Activated naive CD4-positive, alpha-beta T cell treated with anti-CD3 and anti-CD28 coated beads, Interleukin-2, amount 50 U/mL, for 24 hours (primary cell): ENCODE data around the gene KRT26.
A peak's percentile ranks its signal among the peaks of the same experiment; 100 is the strongest.
"Not testable (repeated sequence)": the region's sequence is repeated elsewhere in the genome, so short reads cannot be mapped to it uniquely, and the experiment has no call there.

ENCODE experiments used
- H3K27ac Mint-ChIP-seq: one replicate; pipeline ENCODE4 v1.8.0; 2021; ENCODE audit warnings: mild to moderate bottlenecking, mixed read lengths
- H3K27me3 Mint-ChIP-seq: one replicate; pipeline ENCODE4 v1.8.0; 2021; ENCODE audit warnings: mixed read lengths
- H3K36me3 Mint-ChIP-seq: one replicate; pipeline ENCODE4 v1.8.0; 2021; ENCODE audit warnings: mixed read lengths
- H3K4me1 Mint-ChIP-seq: one replicate; pipeline ENCODE4 v1.8.0; 2021; ENCODE audit warnings: mixed read lengths
- H3K4me3 Mint-ChIP-seq: one replicate; pipeline ENCODE4 v1.8.0; 2021; ENCODE audit warnings: mild to moderate bottlenecking, mixed read lengths
- H3K9me3 Mint-ChIP-seq: one replicate; pipeline ENCODE4 v1.8.0; 2021; ENCODE audit warnings: mixed read lengths

Gene KRT26

GRCh38 chr17:40775945-40776344, 3.9 kb upstream of the KRT26 start:
- H3K4me3 Mint-ChIP-seq = no peak overlapping the region
- H3K36me3 Mint-ChIP-seq = no peaks in the 10 kb centered on the region
- H3K9me3 Mint-ChIP-seq = no peaks in the 10 kb centered on the region
- peaks cover 7% of the 10 kb centered on the region for H3K4me1 Mint-ChIP-seq
- H3K27ac Mint-ChIP-seq = no peak overlapping the region
- H3K27me3 Mint-ChIP-seq = peaks cover 48% of the 10 kb centered on the region

DNA sequence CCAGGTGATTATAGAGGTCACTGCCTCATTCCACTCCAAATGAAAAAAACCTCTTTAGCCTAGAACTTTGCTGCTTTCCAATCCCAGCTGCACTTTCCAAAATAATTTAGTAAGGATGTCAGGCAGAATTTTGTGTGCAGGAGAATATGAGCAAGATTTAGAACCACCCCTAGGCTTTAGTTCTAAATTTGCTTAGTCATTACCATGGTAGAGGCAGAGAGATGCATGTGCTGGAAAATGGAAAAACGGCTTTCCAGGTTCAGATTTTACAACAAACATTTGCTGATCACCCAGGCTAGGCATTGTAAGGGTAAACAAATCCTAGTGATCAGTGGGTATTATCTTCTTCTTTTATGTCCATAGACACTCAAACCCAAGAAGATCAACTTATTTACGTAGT, 6.3 kb downstream of the KRT26 start:
- Mint-ChIP-seq H3K27me3 (peaks cover 13% of the 10 kb centered on the region), H3K9me3 (peaks cover 19% of the 10 kb centered on the region), H3K36me3 (peaks cover 6% of the 10 kb centered on the region), H3K27ac (no peak overlapping the region), H3K4me1 (no peaks in the 10 kb centered on the region), H3K4me3 (no peak overlapping the region)

DNA sequence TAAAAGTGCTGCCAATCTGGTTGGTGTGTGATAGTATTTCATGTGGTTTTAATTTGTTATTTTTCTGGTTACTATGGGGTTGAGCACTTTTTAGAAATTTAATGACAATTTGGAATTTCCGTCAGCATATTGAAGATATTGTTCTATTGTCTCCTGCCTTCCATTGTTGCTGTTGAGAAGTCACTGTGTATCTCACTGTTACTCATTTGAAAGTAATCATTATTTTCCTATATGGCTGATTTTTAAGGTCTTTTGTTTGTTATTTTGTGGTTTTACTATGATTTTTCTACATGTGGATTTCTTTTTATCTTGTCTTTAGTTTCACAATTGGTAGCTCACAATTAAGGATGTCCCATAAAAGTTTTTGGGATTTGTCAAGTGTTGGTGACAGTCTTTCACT, 8.2 kb downstream of the KRT26 start:
- Mint-ChIP-seq H3K27me3 (peaks cover 17% of the 10 kb centered on the region), H3K36me3 (peaks cover 10% of the 10 kb centered on the region), H3K4me3 (no peak overlapping the region), H3K27ac (no peak overlapping the region), H3K4me1 (no peaks in the 10 kb centered on the region), H3K9me3 (peaks cover 30% of the 10 kb centered on the region)

- Mint-ChIP-seq H3K27ac (no peak overlapping the region), H3K36me3 (peaks cover 14% of the 10 kb centered on the region), H3K4me1 (no peaks in the 10 kb centered on the region), H3K27me3 (peaks cover 26% of the 10 kb centered on the region), H3K9me3 (peaks cover 46% of the 10 kb centered on the region), H3K4me3 (no peak overlapping the region)
Measured at GRCh38 chr17:40760105-40761016, 11.6 kb downstream of the KRT26 start.

GRCh38 chr17:40755231-40755630, 16.8 kb downstream of the KRT26 start, which contains the start of gene KRT25:
TSS of gene KRT25 (minus strand) at chr17:40755331. CDS start at chr17:40755271, 60 bp downstream.
- Mint-ChIP-seq H3K27me3 (peaks cover 16% of the 10 kb centered on the region), H3K27ac (peak within 1 kb of the TSS; percentile 46), H3K9me3 (peaks cover 27% of the 10 kb centered on the region), H3K4me1 (no peaks in the 10 kb centered on the region), H3K4me3 (no peak within 1 kb of the TSS), H3K36me3 (peaks cover 9% of the 10 kb centered on the region)

DNA sequence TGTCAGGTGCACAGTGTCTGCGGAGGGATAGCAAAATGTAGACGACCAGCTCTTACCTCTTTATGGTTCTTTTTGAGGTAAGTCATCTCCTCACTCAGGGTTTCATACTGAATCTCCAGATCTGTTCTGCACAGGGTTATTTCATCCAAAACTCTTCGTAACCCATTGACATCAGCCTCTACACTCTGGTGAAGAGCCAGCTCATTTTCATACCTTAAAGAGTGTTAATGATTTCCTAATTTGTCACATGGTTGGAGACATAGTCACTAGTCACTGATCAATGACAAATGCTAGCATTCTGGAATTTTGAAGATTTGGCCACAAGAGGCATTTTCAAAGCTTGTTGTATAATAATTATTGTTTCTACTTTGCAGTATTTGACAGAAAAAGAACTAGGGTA, 18.2 kb downstream of the KRT26 start:
- peaks cover 5% of the 10 kb centered on the region for H3K36me3 Mint-ChIP-seq
- H3K9me3 Mint-ChIP-seq = peaks cover 16% of the 10 kb centered on the region
- no peaks in the 10 kb centered on the region for H3K4me1 Mint-ChIP-seq
- H3K4me3 Mint-ChIP-seq = no peak overlapping the region
- H3K27ac Mint-ChIP-seq = no peak overlapping the region
- H3K27me3 Mint-ChIP-seq = peaks cover 15% of the 10 kb centered on the region

- no peaks in the 10 kb centered on the region for H3K9me3 Mint-ChIP-seq
- no peaks in the 10 kb centered on the region for H3K36me3 Mint-ChIP-seq
- H3K27ac Mint-ChIP-seq = no peak overlapping the region
- H3K4me1 Mint-ChIP-seq = no peaks in the 10 kb centered on the region
- peaks cover 18% of the 10 kb centered on the region for H3K27me3 Mint-ChIP-seq
- no peak overlapping the region for H3K4me3 Mint-ChIP-seq
Measured at GRCh38 chr17:40751065-40751464, 20.9 kb downstream of the KRT26 start.

DNA sequence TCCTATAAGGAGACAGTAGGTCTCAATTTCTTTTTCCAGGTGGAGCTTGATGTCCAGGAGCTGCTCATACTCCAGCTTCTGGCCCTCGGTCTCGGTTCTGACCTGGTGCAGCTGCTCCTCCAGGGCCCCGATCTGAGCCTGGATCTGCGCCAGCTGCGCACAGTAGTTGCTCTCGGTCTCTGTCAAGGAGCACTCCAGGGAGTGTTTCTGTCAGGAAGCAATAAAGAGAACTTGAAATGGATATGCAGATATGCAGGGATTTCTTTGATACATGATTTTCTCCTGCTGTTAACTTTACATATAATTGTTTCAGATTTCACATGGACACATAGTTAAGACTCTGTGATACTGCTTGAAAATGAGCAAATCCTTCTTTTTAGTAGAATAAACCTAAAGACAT, 21.6 kb downstream of the KRT26 start:
- Mint-ChIP-seq H3K4me1 (no peaks in the 10 kb centered on the region), H3K36me3 (no peaks in the 10 kb centered on the region), H3K4me3 (no peak overlapping the region), H3K27ac (no peak overlapping the region), H3K27me3 (peaks cover 18% of the 10 kb centered on the region), H3K9me3 (no peaks in the 10 kb centered on the region)

DNA sequence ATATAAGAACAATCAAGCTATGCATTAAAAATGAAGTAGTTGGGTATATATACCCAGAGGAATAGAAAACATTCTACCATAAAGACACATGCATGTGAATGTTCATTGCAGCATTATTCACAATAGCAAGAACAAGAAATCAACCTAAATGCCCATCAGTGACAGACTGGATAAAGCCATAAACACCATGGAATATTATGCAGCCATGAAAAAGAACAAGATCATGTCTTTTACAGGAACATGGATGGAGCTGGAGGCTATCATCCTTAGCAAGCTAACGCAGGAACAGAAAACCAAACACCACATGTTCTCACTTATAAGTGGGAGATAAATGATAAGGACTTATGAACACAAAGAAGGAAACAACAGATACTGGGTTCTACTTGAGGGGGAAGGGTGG, 23.3 kb downstream of the KRT26 start:
- H3K9me3 Mint-ChIP-seq, H3K4me1 Mint-ChIP-seq, H3K36me3 Mint-ChIP-seq, H3K27ac Mint-ChIP-seq, H3K4me3 Mint-ChIP-seq: not testable (repeated sequence)
- peaks cover 21% of the 10 kb centered on the region for H3K27me3 Mint-ChIP-seq

- no peak overlapping the region for H3K4me3 Mint-ChIP-seq
- no peaks in the 10 kb centered on the region for H3K4me1 Mint-ChIP-seq
- no peaks in the 10 kb centered on the region for H3K9me3 Mint-ChIP-seq
- no peaks in the 10 kb centered on the region for H3K36me3 Mint-ChIP-seq
- H3K27ac Mint-ChIP-seq = no peak overlapping the region
- H3K27me3 Mint-ChIP-seq = peaks cover 6% of the 10 kb centered on the region
Measured at GRCh38 chr17:40738553-40738952, 33.4 kb downstream of the KRT26 start.

DNA sequence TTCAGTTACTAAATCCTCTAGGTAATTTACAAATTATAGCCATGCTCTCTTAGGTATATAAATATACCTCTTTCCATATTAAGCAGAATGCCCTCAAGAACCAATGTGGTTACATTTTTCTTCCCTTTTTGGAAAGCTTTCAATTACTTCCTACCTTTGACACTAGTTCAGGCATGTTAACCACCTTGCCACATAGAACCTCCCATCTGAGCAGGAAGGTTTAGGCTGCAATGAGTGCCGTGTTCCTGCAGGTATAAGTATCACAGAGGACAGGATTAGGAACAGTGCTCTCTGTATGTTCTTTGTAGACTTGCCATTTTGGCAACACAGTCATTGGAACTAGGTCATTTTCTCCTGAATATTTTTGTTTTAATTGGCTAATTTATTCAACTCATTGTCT, 37.0 kb downstream of the KRT26 start:
- Mint-ChIP-seq H3K27ac (no peak overlapping the region), H3K9me3 (no peaks in the 10 kb centered on the region), H3K36me3 (no peaks in the 10 kb centered on the region), H3K4me3 (no peak overlapping the region), H3K27me3 (peaks cover 7% of the 10 kb centered on the region), H3K4me1 (no peaks in the 10 kb centered on the region)

DNA sequence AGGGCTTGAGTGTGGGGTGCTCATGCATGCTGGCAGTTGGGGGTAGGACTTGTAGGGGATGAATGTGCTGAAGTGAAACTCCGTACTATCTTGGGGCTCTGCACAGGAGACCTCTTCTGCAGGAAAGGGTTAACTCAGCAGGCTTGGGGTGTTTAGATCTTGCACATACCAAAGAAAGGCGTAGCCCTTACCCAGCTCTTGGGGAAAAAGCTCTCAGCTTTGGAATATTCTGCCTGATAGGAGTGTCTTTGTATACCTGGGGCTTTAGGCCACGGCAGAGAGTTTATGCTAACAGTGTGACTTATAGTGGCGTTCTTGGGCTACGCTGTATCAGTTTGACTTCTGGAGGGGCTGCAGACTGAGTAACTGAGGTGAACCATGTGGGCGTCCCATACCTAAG, 38.0 kb downstream of the KRT26 start:
- no peak overlapping the region for H3K4me3 Mint-ChIP-seq
- no peaks in the 10 kb centered on the region for H3K36me3 Mint-ChIP-seq
- H3K9me3 Mint-ChIP-seq = no peaks in the 10 kb centered on the region
- no peaks in the 10 kb centered on the region for H3K4me1 Mint-ChIP-seq
- peaks cover 7% of the 10 kb centered on the region for H3K27me3 Mint-ChIP-seq
- H3K27ac Mint-ChIP-seq = no peak overlapping the region

- no peak overlapping the region for H3K4me3 Mint-ChIP-seq
- no peaks in the 10 kb centered on the region for H3K36me3 Mint-ChIP-seq
- H3K4me1 Mint-ChIP-seq = no peaks in the 10 kb centered on the region
- no peaks in the 10 kb centered on the region for H3K9me3 Mint-ChIP-seq
- H3K27ac Mint-ChIP-seq = no peak overlapping the region
- H3K27me3 Mint-ChIP-seq = peaks cover 7% of the 10 kb centered on the region
Measured at GRCh38 chr17:40730970-40731369, 41.0 kb downstream of the KRT26 start.

DNA sequence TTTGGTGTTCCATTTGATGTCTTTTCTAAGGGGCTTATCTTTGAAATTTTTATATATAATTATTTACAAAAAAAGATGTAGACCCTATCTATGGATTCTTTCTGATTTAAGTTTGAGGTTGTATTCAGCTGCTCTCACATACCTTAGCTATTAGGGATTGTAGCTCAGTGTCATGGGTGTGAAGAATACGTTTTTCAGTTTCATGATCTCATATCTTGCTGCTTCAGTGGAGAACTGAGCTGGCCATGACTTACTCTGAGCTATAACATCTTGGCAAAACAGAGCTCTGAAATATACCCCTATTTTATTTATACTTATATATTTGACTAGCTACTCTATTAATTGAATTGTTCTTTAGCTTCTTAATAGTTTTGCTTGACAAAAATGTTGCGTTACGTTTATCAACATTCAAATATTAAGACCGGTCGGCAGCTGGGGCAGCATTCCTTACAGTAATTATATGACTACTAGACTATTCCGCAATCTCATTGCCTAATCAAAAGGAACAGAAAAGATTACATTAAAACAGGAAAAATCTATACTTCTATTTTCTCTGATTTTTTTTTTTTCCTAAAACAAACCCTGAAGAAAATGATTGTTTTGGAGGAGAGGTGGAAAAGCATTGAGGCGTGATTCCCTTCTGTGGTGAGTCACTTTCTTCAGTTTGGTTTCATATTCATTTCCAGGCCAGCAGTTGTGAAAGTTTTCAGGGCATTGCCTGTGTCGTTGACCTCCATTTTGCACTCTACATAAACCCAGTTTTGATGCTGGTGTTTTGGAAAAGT, 44.4 kb downstream of the KRT26 start:
- Mint-ChIP-seq H3K4me3 (no peak overlapping the region), H3K27ac (no peak overlapping the region), H3K36me3 (no peaks in the 10 kb centered on the region), H3K4me1 (no peaks in the 10 kb centered on the region), H3K9me3 (no peaks in the 10 kb centered on the region), H3K27me3 (peaks cover 4% of the 10 kb centered on the region)

DNA sequence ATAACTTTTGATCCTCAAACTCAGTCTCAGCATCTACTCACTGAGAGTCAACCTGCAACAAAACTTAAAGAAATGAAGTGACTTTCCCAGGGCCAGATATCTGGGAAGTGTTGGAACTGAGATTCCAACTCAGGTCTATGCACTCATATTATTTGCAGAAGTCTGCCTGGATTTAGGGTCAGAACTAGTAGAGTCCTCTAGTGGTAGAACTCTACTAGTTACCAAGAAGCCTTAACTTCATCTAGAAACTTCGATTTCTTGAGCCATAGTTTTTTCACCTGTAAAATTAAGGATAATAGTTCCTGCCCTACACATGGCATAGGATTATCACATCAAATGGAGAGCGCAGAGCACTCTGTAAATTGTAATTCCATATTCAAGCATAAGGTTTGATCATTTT, 45.1 kb downstream of the KRT26 start:
- H3K9me3 Mint-ChIP-seq = no peaks in the 10 kb centered on the region
- peaks cover 4% of the 10 kb centered on the region for H3K27me3 Mint-ChIP-seq
- H3K36me3 Mint-ChIP-seq = no peaks in the 10 kb centered on the region
- no peak overlapping the region for H3K4me3 Mint-ChIP-seq
- no peak overlapping the region for H3K27ac Mint-ChIP-seq
- no peaks in the 10 kb centered on the region for H3K4me1 Mint-ChIP-seq

DNA sequence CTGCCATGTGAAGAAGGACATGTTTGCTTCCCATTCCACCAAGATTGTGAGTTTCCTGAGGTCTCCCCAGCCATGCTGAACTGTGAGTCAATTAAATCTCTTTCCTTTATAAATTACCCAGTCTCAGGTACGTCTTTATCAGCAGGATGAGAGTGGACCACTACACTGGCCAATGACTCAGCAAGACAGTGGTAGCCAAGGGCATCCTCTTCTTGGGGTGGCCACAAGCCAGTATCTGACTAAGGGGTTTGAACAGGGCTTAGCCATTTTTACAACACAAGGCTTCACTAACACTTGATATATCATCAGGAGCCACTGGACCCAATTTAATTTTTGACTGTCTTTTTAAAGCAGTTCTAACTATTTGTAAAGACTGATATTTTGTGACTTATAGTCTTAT, 47.3 kb downstream of the KRT26 start:
- Mint-ChIP-seq H3K9me3 (no peaks in the 10 kb centered on the region), H3K4me1 (no peaks in the 10 kb centered on the region), H3K27ac (no peak overlapping the region), H3K27me3 (no peaks in the 10 kb centered on the region), H3K36me3 (no peaks in the 10 kb centered on the region), H3K4me3 (no peak overlapping the region)
